ENCODE measurements around the gene SEMA3A.

Gene SEMA3A

DNA sequence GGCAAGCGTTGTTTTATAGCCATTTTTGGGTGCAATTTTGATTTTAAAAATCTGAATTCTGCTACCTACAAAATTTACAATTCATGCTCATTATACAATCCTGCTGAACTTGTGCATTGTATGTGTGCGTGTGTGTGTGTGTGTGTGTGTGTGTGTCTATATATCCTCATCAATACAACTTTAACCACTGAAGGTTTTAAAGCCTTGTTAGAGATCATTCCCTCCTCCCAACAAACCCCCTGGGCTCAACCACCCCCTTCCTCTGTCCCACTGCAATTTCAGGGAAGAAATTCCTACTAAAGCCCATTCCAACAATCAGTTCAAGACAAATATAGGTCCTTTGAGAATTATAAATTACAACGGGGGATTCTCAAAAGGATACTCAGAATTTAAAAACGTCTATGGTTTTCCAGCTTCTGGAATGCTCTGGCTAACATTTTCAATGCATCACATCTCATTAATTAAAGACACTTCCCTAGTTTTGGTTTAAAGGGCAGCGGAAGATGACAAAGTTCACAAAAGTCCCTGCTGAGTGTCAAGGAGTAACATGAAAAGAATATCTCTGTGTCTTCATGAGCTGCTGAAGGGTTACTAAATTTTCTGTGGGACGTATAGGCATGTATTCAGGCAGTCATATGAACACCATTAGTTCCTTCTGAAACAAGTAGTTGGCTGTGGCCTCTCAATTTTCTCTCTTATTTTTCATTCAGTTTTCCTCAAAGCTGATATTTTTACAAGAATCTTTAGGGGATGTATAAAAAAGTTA is 889 bp upstream of the SEMA3A start:
- DNase-seq = no peak

DNA sequence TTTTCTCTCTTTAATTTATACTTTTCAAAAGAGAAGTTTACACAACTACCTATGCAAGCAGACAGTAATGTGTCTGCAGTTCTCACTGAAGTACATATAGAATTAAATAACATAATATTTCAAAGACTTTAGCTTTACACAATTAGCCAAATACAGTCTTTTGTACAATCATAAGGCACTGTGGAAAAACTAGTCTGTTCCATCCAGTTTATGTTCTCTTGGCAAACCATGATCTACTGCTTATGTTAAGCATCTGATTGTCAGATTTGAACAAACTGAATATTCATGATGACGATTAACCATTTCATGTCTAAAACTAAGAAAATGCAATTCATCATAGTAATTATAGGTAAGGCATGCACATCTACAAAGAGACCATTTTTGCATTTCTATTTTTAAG is 842 bp downstream of the SEMA3A start:
- no peak for DNase-seq

DNA sequence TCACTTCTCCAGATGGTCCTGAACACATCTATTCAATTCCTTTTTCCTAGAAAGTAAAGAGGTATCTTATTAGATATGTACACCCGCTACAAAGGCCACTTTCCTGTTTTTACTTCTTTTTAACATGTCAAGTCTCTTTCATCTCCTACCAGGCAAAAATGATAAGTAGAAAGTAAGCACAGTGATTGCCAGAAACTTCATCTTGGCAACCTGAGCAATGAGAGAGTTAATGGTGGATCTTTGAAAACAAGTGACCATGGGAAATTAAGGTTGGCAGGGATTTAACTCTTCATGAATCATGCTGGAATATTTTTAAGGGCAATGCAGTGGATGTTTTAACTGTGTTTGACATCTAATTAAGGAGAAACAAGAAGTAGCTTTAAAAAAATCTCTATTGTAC is 2.7 kb downstream of the SEMA3A start:
- no peak for DNase-seq

DNA sequence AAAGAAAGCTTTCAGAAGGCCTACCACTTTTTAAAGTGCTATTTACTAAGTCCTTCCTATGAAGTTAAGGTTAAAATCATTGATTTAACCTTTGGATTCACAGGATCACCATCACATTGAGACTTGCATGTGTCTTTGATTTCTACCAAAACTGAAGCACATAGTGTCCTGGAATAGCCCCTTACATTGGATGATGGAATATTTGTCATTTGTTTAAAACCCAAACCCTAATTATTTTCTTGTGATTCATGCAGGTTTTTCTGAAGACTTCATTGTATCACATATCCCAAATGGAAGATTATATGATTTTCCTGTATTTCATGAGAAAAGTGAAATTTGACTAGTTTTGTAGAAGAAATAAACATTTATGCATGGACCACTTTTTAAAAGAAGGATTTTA is 3.3 kb downstream of the SEMA3A start:
- no peak for DNase-seq

DNA sequence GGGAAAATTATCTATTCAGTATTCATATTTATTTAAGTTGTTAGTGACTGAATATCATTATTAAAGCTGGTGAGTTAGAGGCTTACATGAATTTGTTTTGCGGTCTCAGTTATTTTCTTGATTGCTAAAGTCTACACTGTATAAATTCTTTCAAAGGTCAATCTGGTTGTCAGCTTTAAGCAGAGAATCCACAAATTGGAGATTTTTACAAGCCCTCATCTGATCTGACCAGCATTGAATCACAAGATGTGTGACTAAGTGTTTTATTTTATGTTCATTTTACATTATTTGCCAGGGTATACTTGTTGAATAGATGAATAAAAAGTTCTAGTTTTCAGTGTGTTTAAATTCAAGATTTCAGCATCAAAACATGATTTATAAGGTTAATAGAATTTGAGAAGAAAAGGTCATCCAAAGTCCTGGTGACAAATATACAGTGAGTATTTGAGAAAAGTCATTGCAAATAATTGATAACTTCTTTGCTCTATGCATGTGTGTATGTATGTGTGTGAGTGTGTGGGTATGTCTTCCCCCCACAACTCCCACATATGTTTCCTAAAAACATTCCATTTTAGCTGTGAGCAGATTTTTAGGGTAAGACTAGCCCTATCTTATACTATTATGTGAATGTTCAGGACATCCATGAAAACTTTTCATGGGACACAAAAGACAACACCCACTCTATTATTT is 4.4 kb downstream of the SEMA3A start:
- DNase-seq = no peak

DNA sequence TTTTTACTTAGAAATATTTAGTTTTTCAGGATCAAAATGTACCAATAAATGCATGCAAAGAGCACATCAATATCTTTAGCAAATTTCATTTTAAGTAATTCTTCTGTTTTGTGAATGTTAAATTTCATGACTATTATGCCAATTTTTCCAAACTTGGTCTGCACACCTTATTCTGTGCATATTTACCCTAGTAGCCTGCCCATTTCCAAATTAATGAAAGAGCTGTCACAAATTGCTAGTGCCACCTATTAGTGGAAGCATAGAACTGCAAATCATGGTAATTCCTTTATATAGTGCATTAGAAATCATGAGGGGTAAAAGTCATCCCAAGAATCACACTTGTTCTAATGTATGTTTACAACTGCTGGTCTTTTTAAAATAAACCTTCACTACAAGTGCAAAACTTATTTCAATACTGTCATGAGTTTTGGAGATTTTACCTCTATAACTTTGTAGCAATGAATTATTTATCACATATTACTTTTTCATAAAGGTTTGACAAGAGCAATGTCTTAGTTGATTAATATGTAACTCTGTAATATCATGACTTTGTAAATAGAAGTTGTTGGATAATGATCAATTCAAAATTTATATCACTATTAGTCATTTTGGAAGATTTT is 5.7 kb downstream of the SEMA3A start:
- peak; percentile 5 for DNase-seq

DNA sequence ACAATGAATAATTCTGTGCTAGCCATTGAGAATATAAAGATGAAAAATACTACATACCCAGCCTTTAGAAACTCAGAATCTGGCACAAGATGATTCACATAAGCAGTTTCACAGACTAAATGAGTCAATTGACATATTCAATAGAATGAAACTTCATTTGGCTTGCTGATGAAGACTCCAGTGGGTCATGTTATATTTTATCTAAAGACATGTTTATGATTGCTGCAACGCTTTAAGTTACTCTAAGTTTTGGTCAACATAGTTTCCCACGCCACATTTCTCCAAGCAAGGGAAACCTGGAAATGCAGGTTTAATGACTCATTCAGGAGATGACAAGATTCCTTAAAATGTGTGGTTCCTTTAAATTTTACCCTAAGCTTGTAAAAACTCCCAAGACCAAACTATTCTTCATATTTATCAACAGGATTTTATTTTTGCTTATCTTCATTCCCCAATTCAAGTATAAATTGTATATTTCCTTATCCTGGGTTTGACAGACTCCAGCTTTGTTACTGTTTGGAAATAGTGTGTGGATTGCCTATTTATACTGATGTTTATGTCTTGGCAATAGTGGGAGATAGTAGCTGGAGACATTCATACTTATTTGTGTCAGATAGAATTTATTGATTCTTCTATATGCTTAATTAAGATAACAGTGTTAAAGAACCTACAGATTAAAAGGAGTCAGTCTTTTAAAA is 6.6 kb downstream of the SEMA3A start:
- no peak for DNase-seq

DNA sequence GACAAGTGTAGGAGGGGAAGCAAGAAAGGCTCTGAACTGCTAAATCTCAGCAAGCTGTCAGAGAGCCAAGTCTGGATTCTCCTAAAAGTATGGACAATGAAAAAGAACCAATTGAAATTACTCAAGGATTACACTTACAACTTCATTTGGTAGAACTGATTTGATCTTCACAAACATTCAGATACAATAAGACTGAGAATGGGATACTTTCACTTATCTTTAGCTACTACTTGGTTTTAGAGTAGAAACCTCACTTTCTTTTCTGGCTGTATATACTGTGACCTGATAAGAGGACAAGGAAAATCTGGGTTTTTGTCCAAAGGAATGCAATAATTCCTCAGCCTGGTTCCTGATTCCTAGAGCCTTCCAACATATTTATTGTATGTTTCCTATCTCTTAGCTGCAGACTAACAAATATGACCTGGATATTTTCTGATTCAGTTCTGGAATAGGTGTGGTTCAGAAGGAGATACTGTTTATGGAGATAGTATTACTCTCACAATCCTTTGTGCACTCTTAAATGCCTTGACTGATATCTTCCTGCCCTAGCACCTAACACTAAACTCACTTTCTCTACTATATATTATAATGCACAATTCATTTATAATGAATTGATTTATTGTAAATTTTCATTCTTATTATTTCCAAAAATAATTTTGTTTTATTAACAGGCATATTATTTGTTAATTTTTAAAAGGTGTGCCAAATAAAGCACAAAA is 7.3 kb downstream of the SEMA3A start:
- DNase-seq = no peak

DNA sequence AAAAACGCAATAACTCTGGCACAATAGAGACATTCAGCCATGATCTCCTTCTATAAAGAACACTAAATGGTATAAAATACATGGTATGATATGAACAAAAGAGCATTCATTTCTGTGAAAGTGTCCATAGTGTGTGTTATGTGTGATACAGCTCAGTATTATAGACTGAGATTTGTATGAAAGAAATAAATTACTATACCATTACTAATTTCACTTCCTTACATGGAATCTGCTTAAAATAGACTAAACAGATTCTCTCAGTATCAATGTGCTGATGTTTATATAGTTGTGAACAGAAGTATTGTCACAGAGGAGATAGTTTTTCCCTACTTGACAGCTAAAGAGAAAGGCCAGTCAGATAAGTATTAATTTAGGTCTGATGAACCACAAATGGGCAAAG is 10.8 kb downstream of the SEMA3A start:
- no peak for DNase-seq

DNA sequence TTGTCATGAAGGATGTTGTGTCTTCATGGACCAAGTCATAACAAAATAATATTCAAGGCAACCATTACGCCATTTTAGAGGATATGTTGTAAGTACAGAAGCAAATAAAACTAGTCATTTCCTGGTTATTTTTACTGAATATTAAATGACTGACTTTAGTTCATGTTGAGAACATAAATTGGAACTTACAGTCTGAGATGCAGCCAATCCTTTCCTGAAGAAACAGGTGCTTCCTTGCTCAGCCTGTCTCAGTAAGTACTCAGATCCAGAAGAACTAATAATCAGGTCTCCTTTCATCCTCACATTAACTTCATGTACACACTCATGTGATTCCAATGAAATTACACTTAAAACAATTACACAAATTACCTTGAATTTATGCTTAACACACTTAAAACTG is 12.3 kb downstream of the SEMA3A start:
- DNase-seq = no peak

DNA sequence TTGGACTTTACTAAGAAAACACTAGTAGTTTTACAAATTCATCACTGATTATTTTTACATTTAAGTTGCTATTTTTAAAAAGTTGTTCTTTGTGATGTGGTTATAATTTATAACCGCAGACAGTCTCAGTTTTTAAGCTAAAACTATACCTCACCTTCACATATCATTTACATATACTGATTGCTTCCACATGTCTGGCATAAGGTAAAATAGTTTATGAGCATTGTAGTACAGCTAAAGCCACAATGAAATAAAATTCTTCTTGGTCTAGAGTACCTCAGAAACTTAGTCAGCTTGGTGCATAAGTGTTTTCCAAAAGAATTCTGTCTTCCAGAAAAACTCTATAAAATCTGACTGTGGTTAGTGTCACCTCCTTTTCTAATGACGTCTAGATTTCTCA is 13.0 kb downstream of the SEMA3A start:
- no peak for DNase-seq

DNA sequence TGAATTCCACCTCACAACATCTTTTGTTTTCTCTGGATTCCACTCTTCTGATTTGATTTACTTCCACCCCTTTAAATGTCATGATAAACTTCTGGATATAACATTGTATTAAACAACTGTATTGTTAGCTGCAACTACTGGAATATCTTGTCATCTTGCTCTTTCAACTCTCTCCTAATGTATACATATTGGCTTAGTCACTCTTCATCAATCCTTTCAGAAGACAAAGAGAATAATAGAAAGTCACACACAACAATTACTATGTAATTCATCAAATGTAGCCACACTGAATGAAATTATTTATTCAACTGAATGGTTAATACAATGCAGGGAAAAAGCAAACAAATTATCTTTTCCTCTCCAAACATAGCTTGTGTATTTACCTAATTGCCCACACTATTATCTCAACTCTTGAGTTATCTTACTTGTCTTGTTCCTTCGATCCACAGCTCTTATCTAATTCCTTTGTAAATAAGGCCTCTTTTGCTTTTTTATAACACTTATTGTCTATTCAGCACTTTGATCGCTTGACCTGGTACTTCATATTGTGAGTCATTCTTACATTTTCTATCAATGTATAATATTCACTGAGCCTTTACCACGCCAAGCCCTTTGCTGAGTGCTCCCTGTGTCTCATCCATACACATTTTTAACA is 16.7 kb downstream of the SEMA3A start:
- DNase-seq = no peak

DNA sequence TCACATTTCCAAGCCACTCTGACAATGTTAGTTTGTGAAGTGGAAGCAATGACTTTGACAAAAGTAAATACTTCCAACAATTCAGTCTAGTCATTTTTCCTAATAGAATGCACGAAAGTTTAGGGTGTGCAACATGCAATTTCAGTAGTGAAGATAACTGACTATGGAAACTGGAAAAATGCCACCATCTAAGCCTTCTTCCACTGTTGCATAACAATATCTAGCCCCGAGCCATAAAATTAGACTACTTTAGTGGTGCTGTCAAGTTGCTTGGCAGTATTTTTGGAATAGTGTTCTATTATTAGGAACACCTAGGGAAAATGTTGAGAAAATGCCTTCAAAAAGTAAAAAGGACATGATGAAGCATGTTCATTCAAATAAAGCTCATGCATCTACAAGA is 17.9 kb downstream of the SEMA3A start:
- no peak for DNase-seq

DNA sequence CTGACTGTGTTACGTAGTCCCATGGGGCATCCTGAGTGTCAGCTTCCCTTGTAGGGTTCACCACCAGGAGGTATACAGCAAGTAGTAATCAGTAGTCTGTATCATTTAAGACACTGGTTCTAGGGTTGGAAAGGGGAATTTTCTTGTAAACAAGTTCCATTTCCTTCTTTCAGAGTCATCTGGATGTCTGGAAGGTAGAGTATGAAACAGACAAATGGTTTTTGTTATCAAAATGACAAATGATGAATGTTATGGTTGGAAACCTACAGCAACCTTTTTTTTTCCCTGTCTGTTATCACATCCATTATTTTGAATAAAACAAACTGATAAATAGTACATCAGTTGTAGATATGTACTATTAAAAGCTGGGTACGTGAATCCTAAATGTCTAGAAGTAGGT is 19.1 kb downstream of the SEMA3A start:
- no peak for DNase-seq

DNA sequence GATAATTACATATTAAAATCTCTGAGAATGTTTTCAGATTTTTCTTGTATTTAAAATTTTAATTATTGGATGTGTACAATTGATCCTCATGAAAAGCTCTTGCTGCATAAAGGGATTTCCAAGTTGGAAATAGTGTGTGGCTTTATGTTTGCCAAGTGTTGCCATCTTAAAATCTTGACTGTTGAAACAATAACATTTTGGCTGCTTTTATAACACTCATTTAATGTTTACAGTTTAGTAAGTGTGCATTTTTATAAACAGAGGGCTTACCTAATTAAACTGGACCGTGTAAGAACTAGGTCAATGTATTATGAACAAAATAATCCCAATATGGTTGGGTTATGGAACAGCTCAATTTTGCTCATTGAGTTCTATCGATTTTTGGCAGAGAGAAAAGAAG is 23.9 kb downstream of the SEMA3A start:
- DNase-seq = no peak

DNA sequence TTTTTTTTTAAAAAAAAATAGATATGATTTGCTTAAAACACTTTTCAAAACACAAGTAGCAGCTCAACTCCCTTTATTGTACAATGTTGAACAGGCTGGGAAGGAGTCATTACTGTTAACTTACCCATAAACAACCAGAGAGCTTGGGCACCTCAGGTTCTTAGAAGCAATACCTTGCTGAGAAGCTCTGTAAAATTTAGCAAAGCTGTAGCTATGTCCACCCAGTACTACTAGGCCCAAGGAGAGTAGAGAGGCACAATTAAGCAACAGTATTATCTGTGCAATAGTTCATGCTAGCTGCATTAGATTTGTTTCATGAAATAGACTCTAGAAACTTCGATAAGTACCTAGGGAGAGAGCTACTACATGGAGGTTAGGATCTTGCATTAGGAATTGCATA is 32.0 kb downstream of the SEMA3A start:
- DNase-seq = no peak

DNA sequence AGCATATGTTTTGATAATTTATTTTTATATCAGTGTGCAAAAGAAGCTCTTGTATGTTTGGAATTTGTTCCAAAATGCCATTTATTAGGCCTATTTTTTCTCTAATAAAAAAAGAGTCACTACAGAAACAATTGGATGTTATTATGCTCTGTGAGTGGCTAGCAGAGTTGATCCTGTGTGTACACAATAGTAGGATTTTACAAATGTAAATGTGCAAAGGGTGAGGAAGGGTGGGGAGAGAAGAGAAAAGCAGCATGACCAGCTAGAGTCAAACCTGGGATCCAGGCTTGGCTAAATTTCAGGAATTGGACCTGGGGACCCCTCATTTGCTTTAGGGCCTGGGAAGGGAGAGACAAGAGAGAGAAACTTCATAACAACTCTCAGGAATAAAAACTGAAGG is 32.5 kb downstream of the SEMA3A start:
- no peak for DNase-seq

DNA sequence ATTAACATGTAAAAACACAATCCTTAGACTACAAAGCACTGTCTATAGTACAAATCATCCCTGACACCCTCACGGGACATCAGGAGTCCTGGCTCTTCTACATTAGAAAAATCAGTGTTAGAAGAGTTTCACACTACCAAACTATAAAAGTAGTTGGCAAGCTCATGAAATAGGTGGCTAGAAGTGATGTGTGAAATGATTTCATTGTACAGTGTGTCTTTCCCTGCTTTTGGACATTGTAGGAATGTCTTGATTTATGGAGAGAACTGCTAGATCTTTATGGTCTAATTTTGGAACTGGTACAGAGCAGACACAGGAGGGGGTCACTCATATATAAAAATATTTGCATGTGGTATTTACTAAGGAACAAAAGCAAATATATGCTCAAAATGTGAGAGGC is 33.2 kb downstream of the SEMA3A start:
- DNase-seq = no peak

DNA sequence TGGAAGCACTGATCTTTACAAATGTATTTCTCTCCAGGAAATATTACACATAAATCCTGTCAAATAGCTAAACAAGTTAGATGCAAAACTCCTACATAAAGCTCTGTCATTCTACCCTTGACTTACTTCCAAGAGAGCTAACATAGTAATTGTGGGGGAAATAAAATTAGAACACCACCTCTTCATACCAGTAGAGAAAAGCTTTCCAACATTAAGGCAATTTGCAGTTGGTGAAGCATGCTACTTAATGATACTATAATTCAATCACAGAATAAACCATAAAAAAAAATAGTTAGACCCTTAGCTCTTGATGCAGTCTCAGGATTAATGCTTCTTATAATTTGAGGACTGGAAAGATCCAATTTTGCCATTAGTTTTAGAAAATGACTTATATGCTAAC is 35.2 kb downstream of the SEMA3A start:
- DNase-seq = no peak

DNA sequence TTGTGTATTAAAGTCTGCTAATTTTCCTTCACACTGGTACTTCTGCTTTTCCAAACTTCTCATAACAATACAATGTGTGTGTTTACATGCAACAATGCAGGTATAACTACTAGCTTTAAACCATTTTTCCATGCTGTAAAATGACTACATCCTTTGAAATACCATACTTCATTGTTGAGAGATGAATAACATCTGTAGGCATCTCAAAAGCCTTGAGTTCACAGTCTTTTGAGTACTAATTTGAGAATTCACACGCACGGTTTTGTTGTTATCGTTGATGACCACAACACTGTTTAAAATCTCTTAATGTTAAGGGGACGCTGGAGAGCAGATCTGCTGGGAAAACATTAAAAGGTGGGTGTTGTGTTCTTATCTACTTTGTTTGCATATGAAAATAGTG is 37.4 kb downstream of the SEMA3A start:
- no peak for DNase-seq

DNA sequence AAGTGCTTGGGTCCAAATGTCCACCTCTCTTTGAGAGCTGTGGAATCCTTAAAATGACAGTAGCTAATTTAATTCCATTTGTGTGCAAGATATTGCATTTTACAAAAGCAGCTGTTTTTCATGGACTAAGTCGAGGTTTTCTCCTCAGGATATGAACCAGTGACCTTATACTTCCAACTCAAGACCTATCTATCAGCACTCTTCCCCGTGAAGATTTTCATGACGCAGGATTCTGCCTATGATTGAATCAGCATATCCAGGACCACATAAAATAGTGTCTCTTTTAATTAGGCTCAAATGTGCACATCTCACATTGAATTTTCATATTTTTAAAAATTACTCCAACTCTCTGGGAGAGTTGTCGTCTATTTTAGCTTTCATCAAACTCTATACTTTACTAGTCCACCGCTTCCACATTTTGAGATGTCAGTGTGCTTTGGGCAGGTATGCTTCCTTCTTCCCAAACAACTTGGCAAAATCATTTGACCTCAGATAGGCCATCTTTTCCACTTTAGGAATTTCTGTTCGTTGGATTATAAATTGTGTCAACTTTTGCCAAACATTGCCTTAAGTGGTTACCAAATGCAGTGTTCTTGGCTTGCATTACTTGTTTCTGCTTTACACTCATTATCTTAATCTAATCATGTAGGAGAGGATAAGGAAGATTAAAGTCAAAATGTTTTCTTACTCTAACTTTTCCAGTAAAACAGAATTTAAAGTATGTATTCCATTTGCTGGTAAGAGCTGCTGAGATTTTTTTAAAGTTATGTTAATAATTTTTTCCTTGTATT is 39.4 kb downstream of the SEMA3A start:
- no peak for DNase-seq

DNA sequence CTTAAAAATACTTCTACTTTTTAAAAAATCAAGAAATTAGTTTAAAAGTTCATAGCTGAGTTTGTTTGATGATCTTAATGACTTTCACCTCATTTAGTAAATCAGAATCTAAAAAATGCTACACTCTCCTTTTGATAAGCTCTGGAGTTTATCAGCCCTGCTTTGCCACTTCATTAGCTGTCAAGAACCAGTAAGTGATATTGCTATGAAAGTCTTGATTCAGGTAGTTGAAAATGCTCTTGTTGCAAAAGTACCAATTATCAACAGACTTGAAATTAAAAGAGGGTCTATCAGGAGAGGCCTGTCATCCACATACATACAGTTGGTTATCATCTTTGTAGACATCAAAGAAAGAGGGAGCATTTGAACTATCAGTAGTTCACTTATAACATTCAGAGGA is 41.6 kb downstream of the SEMA3A start:
- DNase-seq = no peak

Measured in CD4-positive, alpha-beta T cell treated with Interleukin-21 for 1 hour (primary cell).